PC-3 (cell line): ENCODE measurements around the gene UBAC1. TPM values are rescaled to one million over a fixed set of nuclear protein-coding genes. Genes with fewer than 3 reads are reported as not detected.

ENCODE experiments used
- ATAC-seq: fragments of 200-7000 bp; cut with Tn5 transposase; 2 replicates; pipeline ENCODE4 v1.9.1; 2020; ENCODE audit warnings: mild to moderate bottlenecking, moderate library complexity
- BruUV-seq: library from RNA; stranded (reverse); fragments of 400-500 nt; replicated peaks from 2 replicates; lab custom pipeline; 2021; lab: Mats Ljungman, UMichigan
- CTCF ChIA-PET: fragments of 300-600 bp; sonication (Branson Sonifier 250); formaldehyde crosslinking; loops from one replicate; lab custom pipeline; 2022; ENCODE audit warnings: antibody characterized with exemption; lab: Charles Lee
- POLR2A ChIA-PET: fragments of 300-600 bp; sonication (Branson Sonifier 250); formaldehyde crosslinking; loops from one replicate; lab custom pipeline; 2022; ENCODE audit warnings: antibody characterized with exemption; ENCODE audit not compliant: unreplicated experiment; lab: Charles Lee
- DNase-seq: peaks from one replicate; pipeline ENCODE4 v3.0.0-alpha.2; 2015
- H2AFZ ChIP-seq: fragments of 300-600 bp; sonication (generic); 2 replicates; pipeline ENCODE4 v1.6.0; 2016; ENCODE audit warnings: antibody characterized with exemption, low read length
- H3F3A ChIP-seq: fragments of 300-600 bp; sonication (generic); one replicate; pipeline ENCODE4 v1.6.0; 2017; ENCODE audit warnings: antibody characterized with exemption, low read length, control low read depth, mild to moderate bottlenecking; ENCODE audit not compliant: unreplicated experiment
- H3K27ac ChIP-seq: fragments of 300-600 bp; sonication (generic); 2 replicates; pipeline ENCODE4 v1.5.1; 2016; ENCODE audit warnings: mild to moderate bottlenecking, low read length
- H3K27me3 ChIP-seq: fragments of 300-600 bp; sonication (generic); 2 replicates; pipeline ENCODE4 v1.6.1; 2016; ENCODE audit warnings: low read length, mixed read lengths
- H3K36me3 ChIP-seq: fragments of 300-600 bp; sonication (generic); 2 replicates; pipeline ENCODE4 v1.6.1; 2016; ENCODE audit warnings: low read depth, mixed run types, low read length, mixed read lengths
- H3K4me1 ChIP-seq: fragments of 300-600 bp; sonication (generic); 2 replicates; pipeline ENCODE4 v1.5.1; 2016; ENCODE audit warnings: low read length; ENCODE audit not compliant: insufficient read depth
- H3K4me2 ChIP-seq: fragments of 300-600 bp; sonication (generic); 2 replicates; pipeline ENCODE4 v1.6.0; 2016; ENCODE audit warnings: low read length
- H3K4me3 ChIP-seq: fragments of 300-600 bp; sonication (generic); 2 replicates; pipeline ENCODE4 v1.5.1; 2016; ENCODE audit warnings: mild to moderate bottlenecking, low read length, mixed read lengths
- H3K79me2 ChIP-seq: fragments of 300-600 bp; sonication (generic); 2 replicates; pipeline ENCODE4 v1.6.1; 2017; ENCODE audit warnings: low read length, mixed read lengths
- H3K9ac ChIP-seq: fragments of 300-600 bp; sonication (generic); 2 replicates; pipeline ENCODE4 v1.6.0; 2016; ENCODE audit warnings: mild to moderate bottlenecking, low read length
- H3K9me2 ChIP-seq: fragments of 300-600 bp; sonication (generic); replicated peaks from 2 replicates; pipeline ENCODE4 v1.6.1; 2016; ENCODE audit warnings: mixed run types, low read length, mixed read lengths
- H3K9me3 ChIP-seq: fragments of 300-600 bp; sonication (generic); 2 replicates; pipeline ENCODE4 v1.6.1; 2016; ENCODE audit warnings: low read length, mixed read lengths
- H4K20me1 ChIP-seq: fragments of 300-600 bp; sonication (generic); 2 replicates; pipeline ENCODE4 v1.6.1; 2016; ENCODE audit warnings: low read length, mixed read lengths
- CTCF ChIP-seq: fragments of 300-600 bp; sonication (generic); conservative IDR thresholded peaks from 2 replicates; pipeline ENCODE4 v1.5.1; 2017; ENCODE audit warnings: antibody characterized with exemption, low read depth, mild to moderate bottlenecking, low read length
- EZH2 ChIP-seq: fragments of 300-600 bp; sonication (generic); IDR thresholded peaks from one replicate; pipeline ENCODE4 v1.6.1; 2017; ENCODE audit warnings: antibody characterized with exemption, mild to moderate bottlenecking, low read length; ENCODE audit not compliant: unreplicated experiment
- EZH2phosphoT487 ChIP-seq: fragments of 300-600 bp; sonication (generic); IDR thresholded peaks from 2 replicates; pipeline ENCODE4 v1.6.1; 2018; ENCODE audit warnings: mild to moderate bottlenecking, antibody characterized with exemption, low read length, borderline replicate concordance
- intact Hi-C: fragments of 100-400 bp; cut with micrococcal nuclease; formaldehyde crosslinking; loops from 2 replicates; pipeline ENCODE4 v1.9.0; 2023
- total RNA-seq: library from RNA; depleted of rRNA; stranded (reverse); fragments of >200 nt; gene quantifications from 2 replicates; pipeline ENCODE4 v1.2.3, GENCODE V29; 2014

The UBAC1 gene
- total RNA-seq, 1 experiment from 2014 or later, result 77.3 TPM

- H3K27me3 ChIP-seq, result no peaks in the 10 kb centered on the region
- no peaks in the 10 kb centered on the region for H3K36me3 ChIP-seq
- peaks cover 53% of the 10 kb centered on the region for H3K79me2 ChIP-seq
- peak overlapping the region; percentile 100 for H3K4me2 ChIP-seq
- BruUV-seq, result TSS peak; percentile 38
- H3K9me2 ChIP-seq, result no peaks in the 10 kb centered on the region
- intact Hi-C loops, result loop anchor here (1.0 to 5.0 kb wide), 2 partner anchors 53 to 92 kb away; partner anchors contain the start of gene CAMSAP1
- H3K4me3 ChIP-seq, result peak overlapping the region; percentile 96
- peaks cover 7% of the 10 kb centered on the region; the same call in 1 of the 2 replicates for H4K20me1 ChIP-seq
- no peaks in the 10 kb centered on the region for H3F3A ChIP-seq
- H2AFZ ChIP-seq, result peak overlapping the region; percentile 77
- peaks cover 10% of the 10 kb centered on the region for H3K4me1 ChIP-seq
- 0 out of 2 replicates have a peak overlapping the region, but pooled peaks have one; percentile 16 for H3K27ac ChIP-seq
- TF ChIP-seq CTCF, result no peak
- TF ChIP-seq EZH2phosphoT487, result no peak
- TF ChIP-seq EZH2, result no peak
- POLR2A ChIA-PET, result interaction anchor here (0.6 to 0.7 kb wide), 2 partner anchors 91 to 172 kb away, joined by 7 read pairs; no protein-coding TSS in a partner anchor
- ATAC-seq (peak; percentile 34), DNase-seq (no peak)
- peak overlapping the region; percentile 81 for H3K9ac ChIP-seq
- no peaks in the 10 kb centered on the region for H3K9me3 ChIP-seq
- CTCF ChIA-PET, result interaction anchor here (0.7 kb wide), 1 partner anchor 163 kb away, joined by 4 read pairs; no protein-coding TSS in a partner anchor
These were observed 529 bp downstream of the UBAC1 start for GRCh38 chr9:135960411-135961276.

GRCh38 chr9:135959814-135960213 is 1.4 kb downstream of the UBAC1 start:
- Histone ChIP-seq H2AFZ (no peak overlapping the region), H3K36me3 (no peaks in the 10 kb centered on the region), H3K9ac (peak overlapping the region; percentile 81), H3K27me3 (no peaks in the 10 kb centered on the region), H4K20me1 (peaks cover 7% of the 10 kb centered on the region; the same call in 1 of the 2 replicates), H3K9me3 (no peaks in the 10 kb centered on the region), H3F3A (no peaks in the 10 kb centered on the region), H3K27ac (no peak overlapping the region), H3K4me1 (peaks cover 10% of the 10 kb centered on the region), H3K9me2 (no peaks in the 10 kb centered on the region), H3K79me2 (peaks cover 56% of the 10 kb centered on the region), H3K4me2 (peak overlapping the region; percentile 100), H3K4me3 (peak overlapping the region; percentile 96)
- BruUV-seq, result no TSS peak
- CTCF ChIA-PET, result interaction anchor here (0.7 to 0.8 kb wide), 2 partner anchors 130 to 164 kb away, joined by 3 to 4 read pairs; no protein-coding TSS in a partner anchor
- TF ChIP-seq EZH2 (no peak), EZH2phosphoT487 (no peak), CTCF (no peak)
- POLR2A ChIA-PET, result no interaction called here
- ATAC-seq (peak; percentile 8; the same call in 1 of the 2 replicates), DNase-seq (peak; percentile 15)
- intact Hi-C loops, result loop anchor here (5.0 kb wide), 1 partner anchor 53 kb away; the partner anchor contains the start of gene CAMSAP1
